ENCODE measurements around the gene PEX5L. TPM values are rescaled to one million over a fixed set of nuclear protein-coding genes. Genes with fewer than 3 reads are reported as not detected.

The PEX5L gene
- total RNA-seq, 2 donors from 2014 or later, result not detected

- ATAC-seq (ENCODE audit: insufficient number of reproducible peaks, low FRiP score, low read depth), result no peak
- no peaks in the 10 kb centered on the region for H3K27me3 ChIP-seq (replicated peaks; ENCODE audit: insufficient read depth)
- H3K4me3 ChIP-seq, result no peak overlapping the region
- TF ChIP-seq CTCF (IDR thresholded peaks at IDR 0.05), result no peak
- no peaks in the 10 kb centered on the region for H3K36me3 ChIP-seq
- H3K4me1 ChIP-seq (ENCODE audit: control insufficient read depth in 1 of 2, low read depth in 2 of 2), result no peaks in the 10 kb centered on the region
- H3K9me3 ChIP-seq, result no peaks in the 10 kb centered on the region
- no peak overlapping the region for H3K27ac ChIP-seq
- no peak for DNase-seq (ENCODE audit: low spot score)
These were observed 75.5 kb downstream of the PEX5L start for GRCh38 chr3:179961071-179961702.

GRCh38 chr3:179958759-179959158, 78.0 kb downstream of the PEX5L start:
- no peak for ATAC-seq (ENCODE audit: insufficient number of reproducible peaks, low FRiP score, low read depth)
- no peak for DNase-seq (ENCODE audit: low spot score)
- no peaks in the 10 kb centered on the region for H3K36me3 ChIP-seq
- no peak overlapping the region for H3K27ac ChIP-seq
- no peak for TF ChIP-seq CTCF (IDR thresholded peaks at IDR 0.05)
- no peaks in the 10 kb centered on the region for H3K4me1 ChIP-seq (ENCODE audit: control insufficient read depth in 1 of 2, low read depth in 2 of 2)
- no peak overlapping the region for H3K4me3 ChIP-seq
- no peaks in the 10 kb centered on the region for H3K27me3 ChIP-seq (replicated peaks; ENCODE audit: insufficient read depth)
- no peaks in the 10 kb centered on the region for H3K9me3 ChIP-seq

- H3K27ac ChIP-seq, result no peak overlapping the region
- ATAC-seq (ENCODE audit: insufficient number of reproducible peaks, low FRiP score, low read depth) (no peak), DNase-seq (ENCODE audit: low spot score) (no peak)
- H3K4me3 ChIP-seq, result no peak overlapping the region
- no peaks in the 10 kb centered on the region for H3K9me3 ChIP-seq
- no peaks in the 10 kb centered on the region for H3K36me3 ChIP-seq
- no peaks in the 10 kb centered on the region for H3K4me1 ChIP-seq (ENCODE audit: control insufficient read depth in 1 of 2, low read depth in 2 of 2)
- no peak for TF ChIP-seq CTCF (IDR thresholded peaks at IDR 0.05)
- H3K27me3 ChIP-seq (replicated peaks; ENCODE audit: insufficient read depth), result no peaks in the 10 kb centered on the region
These were observed 78.6 kb downstream of the PEX5L start for GRCh38 chr3:179958143-179958542.

DNA sequence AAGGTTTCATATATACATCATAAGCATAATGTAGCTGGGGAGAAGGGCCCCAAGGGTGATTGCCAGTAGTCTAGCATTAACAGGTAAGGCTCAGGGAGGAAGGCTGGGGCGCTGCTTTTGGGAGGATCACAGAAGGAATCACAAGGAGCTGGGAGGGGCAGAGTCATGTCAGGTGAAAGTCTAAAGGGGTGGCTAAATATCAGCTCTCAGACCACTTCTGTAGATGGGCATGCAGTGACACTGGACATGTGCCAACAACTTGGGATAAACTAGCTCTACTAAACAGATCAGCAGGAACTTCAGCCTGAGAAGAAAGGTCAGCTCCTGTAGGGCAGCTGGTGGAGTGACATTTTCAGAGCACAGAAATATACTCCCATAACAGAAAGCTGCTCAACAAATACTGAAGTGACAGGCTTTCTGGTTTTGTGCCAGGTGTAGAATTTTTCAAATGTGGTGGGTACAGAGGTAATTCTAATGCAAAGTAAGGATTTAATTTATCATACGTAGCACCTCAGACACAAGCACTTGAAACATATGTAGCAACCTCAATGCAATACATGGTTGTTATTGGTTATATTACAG, 79.4 kb downstream of the PEX5L start:
- ATAC-seq (ENCODE audit: insufficient number of reproducible peaks, low FRiP score, low read depth) (no peak), DNase-seq (ENCODE audit: low spot score) (no peak)
- no peak overlapping the region for H3K27ac ChIP-seq
- no peak for TF ChIP-seq CTCF (IDR thresholded peaks at IDR 0.05)
- no peaks in the 10 kb centered on the region for H3K27me3 ChIP-seq (replicated peaks; ENCODE audit: insufficient read depth)
- H3K9me3 ChIP-seq, result no peaks in the 10 kb centered on the region
- H3K36me3 ChIP-seq, result no peaks in the 10 kb centered on the region
- no peaks in the 10 kb centered on the region for H3K4me1 ChIP-seq (ENCODE audit: control insufficient read depth in 1 of 2, low read depth in 2 of 2)
- no peak overlapping the region for H3K4me3 ChIP-seq

- no peak for TF ChIP-seq CTCF (IDR thresholded peaks at IDR 0.05)
- Histone ChIP-seq H3K27me3 (replicated peaks; ENCODE audit: insufficient read depth) (no peaks in the 10 kb centered on the region), H3K4me1 (ENCODE audit: control insufficient read depth in 1 of 2, low read depth in 2 of 2) (no peaks in the 10 kb centered on the region), H3K4me3 (no peak overlapping the region), H3K9me3 (no peaks in the 10 kb centered on the region), H3K27ac (no peak overlapping the region), H3K36me3 (no peaks in the 10 kb centered on the region)
- ATAC-seq (ENCODE audit: insufficient number of reproducible peaks, low FRiP score, low read depth), result no peak
- no peak for DNase-seq (ENCODE audit: low spot score)
These were observed 80.3 kb downstream of the PEX5L start for GRCh38 chr3:179956416-179956830.

All from thoracic aorta (tissue), 2 donors.